ENCODE measurements around the gene PLXDC2. TPM values are rescaled to one million over a fixed set of nuclear protein-coding genes. Genes with fewer than 3 reads are reported as not detected.

Gene PLXDC2
- total RNA-seq, 1 experiment from 2014 or later = 38.7 TPM

DNA sequence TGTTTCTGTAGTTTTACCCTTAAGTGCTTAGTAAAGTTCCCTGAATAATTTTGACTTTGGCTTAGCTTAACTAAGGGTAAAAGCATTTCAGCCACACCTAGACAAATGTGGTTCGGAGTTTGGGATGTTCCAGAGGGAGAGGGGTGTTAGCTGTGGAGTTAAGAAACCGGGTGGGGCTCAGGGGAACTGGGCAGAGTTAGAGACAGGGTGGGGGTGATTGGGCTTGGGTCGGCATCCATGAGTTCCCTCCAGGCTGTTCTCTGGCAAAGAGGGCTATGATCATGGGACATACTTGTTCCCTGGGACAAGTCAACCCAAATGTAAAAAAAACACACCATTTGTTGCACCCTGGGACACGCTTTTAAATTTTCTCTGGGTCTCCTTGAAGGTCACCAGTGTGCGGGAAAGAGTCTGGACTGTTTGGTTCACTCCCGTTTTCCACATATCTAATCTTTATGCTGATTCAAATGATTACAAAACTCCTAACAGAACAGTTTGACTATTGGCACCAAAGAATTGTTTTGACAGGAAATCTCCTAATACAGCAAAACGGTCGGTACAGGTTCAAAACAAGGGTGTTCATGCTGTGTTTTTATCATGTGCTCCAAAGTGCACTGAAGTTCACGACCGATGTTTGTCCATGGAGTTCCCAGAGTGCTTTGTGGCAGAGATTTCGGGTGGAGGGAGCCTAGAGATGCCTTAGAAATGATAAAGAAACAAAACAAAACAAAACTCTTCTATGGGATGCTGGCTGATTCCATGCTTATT lies 56.5 kb downstream of the PLXDC2 start:
- H4K8ac ChIP-seq (replicated peaks; ENCODE audit: insufficient read length, low read depth, low read length) = no peak overlapping the region
- no peak overlapping the region for H2AK5ac ChIP-seq (ENCODE audit: insufficient read length, low read length)
- no peaks in the 10 kb centered on the region for H3K27me3 ChIP-seq (ENCODE audit: insufficient read depth, low read length)
- H3K27ac ChIP-seq (ENCODE audit: insufficient read length, low read depth, low read length) = no peak overlapping the region
- no peak overlapping the region for H4K5ac ChIP-seq (ENCODE audit: insufficient read length, low read depth, low read length)
- peaks cover 11 to 18% of the 10 kb centered on the region in 2 experiments for H3K4me1 Mint-ChIP-seq
- no peak overlapping the region for H2BK20ac ChIP-seq (ENCODE audit: low read depth, low read length, poor library complexity, severe bottlenecking)
- H3K79me1 ChIP-seq (ENCODE audit: insufficient read depth, low read depth, low read length, poor library complexity, severe bottlenecking) = no peaks in the 10 kb centered on the region
- peaks cover 3 to 8% (median 5%) of the 10 kb centered on the region in 3 experiments; a peak in 4 of 7 replicates for H3K36me3 Mint-ChIP-seq (ENCODE audit: insufficient read depth in 1 of 3, low read depth in 3 of 3)
- H3K27ac Mint-ChIP-seq = peak overlapping the region in 2 of 3 experiments; percentile 31 to 80; a peak in 3 of 7 replicates
- no peak overlapping the region for H3K4me2 ChIP-seq (ENCODE audit: insufficient read depth, insufficient read length, low read length)
- H3K4ac ChIP-seq (ENCODE audit: low read depth, low read length) = no peak overlapping the region
- no peak overlapping the region for H3K23ac ChIP-seq (ENCODE audit: insufficient read length, low read depth, low read length)
- H3K79me2 ChIP-seq (ENCODE audit: insufficient read depth, low read length) = peaks cover 1% of the 10 kb centered on the region; the same call in 1 of the 2 replicates
- H3T11ph ChIP-seq (ENCODE audit: low read length) = no peak overlapping the region
- no peaks in the 10 kb centered on the region for H3K27me3 Mint-ChIP-seq (ENCODE audit: low read depth)
- H3K18ac ChIP-seq (ENCODE audit: insufficient read length, low read depth, low read length) = no peak overlapping the region
- no peak overlapping the region for H3K9ac ChIP-seq (ENCODE audit: extremely low read depth, insufficient read length, low read length)
- H2BK5ac ChIP-seq (ENCODE audit: insufficient read length, low read length) = no peak overlapping the region
- DNase-seq = no peak
- H3K9me3 Mint-ChIP-seq = no peaks in the 10 kb centered on the region
- H2BK12ac ChIP-seq (ENCODE audit: insufficient read length, low read depth, low read length) = no peak overlapping the region
- no peaks in the 10 kb centered on the region for H3K23me2 ChIP-seq (ENCODE audit: insufficient read length, low read depth, low read length, poor library complexity, severe bottlenecking)
- H3K4me1 ChIP-seq (ENCODE audit: insufficient read depth, low read length) = peaks cover 3% of the 10 kb centered on the region; the same call in 1 of the 2 replicates
- no CpG with 5 or more reads among the region's 11 CpGs for WGBS (ENCODE audit: extremely low coverage, insufficient read length, low lambda C conversion rate)
- no peak overlapping the region for H3K56ac ChIP-seq (ENCODE audit: insufficient read length, low read depth, low read length)
- TF ChIP-seq, protein P1, sequence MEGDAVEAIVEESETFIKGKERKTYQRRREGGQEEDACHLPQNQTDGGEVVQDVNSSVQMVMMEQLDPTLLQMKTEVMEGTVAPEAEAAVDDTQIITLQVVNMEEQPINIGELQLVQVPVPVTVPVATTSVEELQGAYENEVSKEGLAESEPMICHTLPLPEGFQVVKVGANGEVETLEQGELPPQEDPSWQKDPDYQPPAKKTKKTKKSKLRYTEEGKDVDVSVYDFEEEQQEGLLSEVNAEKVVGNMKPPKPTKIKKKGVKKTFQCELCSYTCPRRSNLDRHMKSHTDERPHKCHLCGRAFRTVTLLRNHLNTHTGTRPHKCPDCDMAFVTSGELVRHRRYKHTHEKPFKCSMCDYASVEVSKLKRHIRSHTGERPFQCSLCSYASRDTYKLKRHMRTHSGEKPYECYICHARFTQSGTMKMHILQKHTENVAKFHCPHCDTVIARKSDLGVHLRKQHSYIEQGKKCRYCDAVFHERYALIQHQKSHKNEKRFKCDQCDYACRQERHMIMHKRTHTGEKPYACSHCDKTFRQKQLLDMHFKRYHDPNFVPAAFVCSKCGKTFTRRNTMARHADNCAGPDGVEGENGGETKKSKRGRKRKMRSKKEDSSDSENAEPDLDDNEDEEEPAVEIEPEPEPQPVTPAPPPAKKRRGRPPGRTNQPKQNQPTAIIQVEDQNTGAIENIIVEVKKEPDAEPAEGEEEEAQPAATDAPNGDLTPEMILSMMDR (conservative IDR thresholded peaks at IDR 0.05) = no peak
- no peak overlapping the region for H2BK15ac ChIP-seq (ENCODE audit: low read depth, low read length)
- no peak overlapping the region for H2BK120ac ChIP-seq (ENCODE audit: low read depth, low read length, poor library complexity, severe bottlenecking)
- no peak overlapping the region for H4K91ac ChIP-seq (ENCODE audit: insufficient read length, low read depth, low read length)
- H2AFZ ChIP-seq (ENCODE audit: low read length) = no peak overlapping the region
- no peak overlapping the region for H3K14ac ChIP-seq (ENCODE audit: insufficient read depth, low read length)
- no peaks in the 10 kb centered on the region for H4K20me1 ChIP-seq (ENCODE audit: control insufficient read depth, insufficient read depth, insufficient read length)
- no peaks in the 10 kb centered on the region for H3K9me3 ChIP-seq (ENCODE audit: control insufficient read depth, low read depth, low read length)
- no peak overlapping the region for H3K4me3 Mint-ChIP-seq

All from H9 (cell line).